ENCODE results near the gene FOXO6.
"Not testable (repeated sequence)": the region's sequence is repeated elsewhere in the genome, so short reads cannot be mapped to it uniquely, and the experiment has no call there.

The FOXO6 gene

DNA sequence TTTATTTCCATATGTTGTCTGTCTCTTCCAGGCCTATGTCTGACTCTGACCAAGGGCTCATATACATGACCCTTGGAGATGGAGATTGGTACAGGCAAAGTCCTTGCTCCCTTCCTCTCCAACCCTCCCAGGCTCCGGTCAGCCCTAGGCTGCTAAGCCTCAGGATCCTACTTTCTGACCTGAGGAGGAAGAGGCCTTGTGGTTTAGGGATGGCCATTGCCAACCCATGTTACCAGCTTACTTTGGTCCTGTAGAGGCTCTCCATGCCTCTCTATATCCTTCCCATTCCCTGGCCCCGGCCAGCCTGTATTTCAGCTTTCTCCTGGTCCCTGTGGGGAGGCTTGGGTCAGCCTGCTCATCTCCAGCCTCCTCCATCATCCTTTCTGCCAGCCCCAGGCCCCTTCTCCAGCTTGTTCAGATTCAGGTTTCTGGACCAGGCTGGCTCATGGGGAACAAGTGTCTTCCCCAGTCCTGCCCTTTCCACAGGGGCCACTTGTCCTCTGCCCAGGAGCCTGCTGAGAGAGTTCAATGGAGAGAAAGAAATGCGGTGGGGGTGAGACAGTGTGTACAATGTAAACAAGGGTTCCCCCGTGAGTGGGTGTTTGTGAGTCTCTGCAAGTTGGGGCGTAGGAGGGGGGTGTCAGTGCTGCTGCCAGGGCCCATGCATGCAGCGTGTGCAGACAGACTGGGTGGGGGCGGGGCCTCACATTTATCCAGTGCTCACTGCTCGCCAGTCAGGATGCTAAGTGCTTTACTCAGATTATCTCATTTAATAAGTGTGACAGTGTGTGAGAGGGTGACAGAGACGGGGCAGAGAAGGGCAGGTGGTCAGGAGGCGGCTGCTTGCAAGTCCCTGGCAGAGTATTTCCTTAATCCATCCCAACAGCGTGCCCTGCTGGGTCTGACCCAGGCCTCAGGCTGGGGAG, 31.3 kb upstream of the FOXO6 start:
- FAIRE-seq = no peak

GRCh38 chr1:41330588-41331545, 30.4 kb upstream of the FOXO6 start:
- no peak for FAIRE-seq

DNA sequence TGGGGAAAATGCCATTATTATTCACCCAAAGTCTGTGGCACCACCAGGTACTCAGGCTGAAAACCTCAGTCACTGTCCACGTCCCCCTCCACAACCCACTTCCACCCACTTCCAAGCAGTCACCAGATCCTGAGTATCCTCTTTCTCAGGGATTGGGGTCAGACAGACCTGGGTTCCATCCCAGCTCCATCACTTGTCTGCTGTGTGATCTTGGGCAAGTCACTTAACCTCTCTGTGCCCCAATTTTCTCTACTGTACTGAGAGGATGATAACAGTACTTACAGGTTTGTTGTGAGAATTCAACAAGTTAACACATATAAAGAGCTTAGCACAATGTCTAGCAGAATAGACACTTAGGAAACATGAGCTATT, 29.7 kb upstream of the FOXO6 start:
- FAIRE-seq = no peak

GRCh38 chr1:41332161-41332560, 29.1 kb upstream of the FOXO6 start:
- FAIRE-seq = not testable (repeated sequence)

DNA sequence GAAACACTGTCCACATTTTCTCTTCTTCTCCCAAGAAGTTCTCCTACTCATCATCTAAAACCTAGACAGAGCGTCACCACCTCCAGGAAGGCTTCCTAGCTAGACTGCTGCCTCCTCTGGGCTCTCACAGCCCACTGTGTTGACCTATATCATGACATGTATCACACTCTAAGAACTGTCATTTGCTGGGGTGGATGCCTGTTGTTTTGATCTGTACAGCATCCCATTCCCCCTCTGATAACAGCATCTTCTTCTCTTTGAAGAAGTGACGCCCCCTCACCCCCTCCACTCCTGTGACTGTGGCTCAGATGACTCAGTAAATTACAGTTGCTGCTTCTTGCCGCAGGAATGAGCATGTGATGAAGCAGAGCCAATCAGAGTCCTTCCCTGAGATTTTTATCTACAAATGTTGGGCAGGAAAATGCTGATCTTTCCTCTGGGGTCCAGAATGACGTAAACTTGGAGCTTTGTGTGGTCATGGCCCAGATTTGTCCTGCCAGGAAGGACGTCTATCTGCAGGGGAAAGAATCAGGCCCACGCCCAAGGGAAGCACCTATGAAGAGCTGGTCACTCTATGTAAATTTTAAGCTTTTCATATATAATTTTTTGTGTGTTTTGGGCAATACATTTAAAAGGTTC, 28.0 kb upstream of the FOXO6 start:
- FAIRE-seq = no peak

GRCh38 chr1:41338820-41339219, 22.4 kb upstream of the FOXO6 start:
- FAIRE-seq = no peak

- FAIRE-seq = no peak
Observed at GRCh38 chr1:41340655-41341364, 20.4 kb upstream of the FOXO6 start.

- FAIRE-seq = no peak
Observed at GRCh38 chr1:41341365-41341683, 19.9 kb upstream of the FOXO6 start.

- no peak for FAIRE-seq
Observed at GRCh38 chr1:41341772-41342562, 19.3 kb upstream of the FOXO6 start.

GRCh38 chr1:41342774-41343355, 18.4 kb upstream of the FOXO6 start:
- FAIRE-seq = no peak

GRCh38 chr1:41343790-41344699, 17.2 kb upstream of the FOXO6 start:
- no peak for FAIRE-seq

DNA sequence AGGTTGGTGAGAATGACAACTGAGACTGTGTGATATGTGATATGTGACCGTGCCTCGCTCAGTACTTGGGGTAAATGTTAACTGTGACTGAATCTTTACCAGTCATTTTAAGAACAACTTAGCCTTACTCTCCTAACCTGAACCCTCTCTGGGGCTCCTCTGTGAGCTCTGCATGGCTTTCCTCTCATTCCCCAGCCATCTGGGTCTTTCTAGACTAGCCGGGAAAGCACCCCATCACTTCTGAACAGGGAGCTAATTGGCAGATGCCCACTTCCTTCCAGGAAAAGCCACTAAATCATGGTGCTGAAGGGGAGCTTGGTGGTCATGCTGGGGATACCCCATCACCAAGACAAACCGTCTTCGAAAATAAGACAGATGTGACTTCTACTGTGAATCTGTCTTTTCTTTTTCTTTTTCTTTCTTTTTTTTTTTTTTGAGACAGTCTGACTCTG, 16.5 kb upstream of the FOXO6 start:
- FAIRE-seq = no peak

DNA sequence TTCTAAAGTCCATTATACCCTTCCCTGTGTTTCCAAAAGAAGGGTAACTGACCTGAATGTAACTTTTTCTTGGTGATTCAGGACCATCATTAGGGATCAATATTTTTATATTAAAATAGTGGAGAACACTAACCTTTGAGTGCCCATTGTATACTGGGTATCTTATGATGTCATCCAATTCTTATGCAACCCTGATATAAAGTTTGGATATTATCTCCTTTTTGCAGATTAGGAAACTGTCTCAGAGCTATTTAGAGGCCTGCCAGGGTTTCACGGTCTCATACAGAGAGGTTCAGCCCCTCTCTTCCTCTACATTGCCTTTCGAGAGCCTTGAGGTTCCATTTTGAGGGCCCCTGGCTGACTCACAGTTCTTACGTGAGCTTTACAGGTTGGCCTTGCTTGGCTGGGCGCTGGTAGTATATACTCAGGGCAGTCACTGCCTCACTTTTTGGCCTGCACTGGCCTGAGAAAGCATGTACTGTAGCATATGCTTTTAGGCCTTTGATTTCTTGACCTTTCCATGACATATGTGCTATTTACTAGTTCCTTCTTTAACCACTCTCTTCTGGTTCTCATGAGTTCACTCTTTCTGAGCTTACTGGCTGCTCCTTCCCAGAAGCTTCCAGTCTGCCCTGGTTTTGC, 15.7 kb upstream of the FOXO6 start:
- no peak for FAIRE-seq

DNA sequence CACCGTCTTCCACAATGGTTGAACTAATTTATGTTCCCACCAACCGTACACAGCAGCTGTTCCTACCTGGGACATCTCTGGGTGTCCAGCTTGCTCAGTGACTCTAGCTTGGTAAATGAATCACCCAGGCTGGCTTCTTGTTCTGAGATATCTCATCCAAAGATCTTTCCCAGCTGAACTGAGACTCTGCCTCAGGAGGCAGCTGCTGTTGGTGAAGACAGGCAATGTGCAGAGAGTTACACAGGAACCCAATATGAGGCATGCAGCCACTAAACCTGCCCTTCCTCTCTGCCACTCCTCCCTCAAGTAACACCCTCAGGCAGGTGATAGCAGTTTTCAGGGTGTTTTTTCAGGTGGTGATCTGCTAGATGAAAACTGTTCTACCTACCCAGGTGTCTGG, 14.0 kb upstream of the FOXO6 start:
- no peak for FAIRE-seq

DNA sequence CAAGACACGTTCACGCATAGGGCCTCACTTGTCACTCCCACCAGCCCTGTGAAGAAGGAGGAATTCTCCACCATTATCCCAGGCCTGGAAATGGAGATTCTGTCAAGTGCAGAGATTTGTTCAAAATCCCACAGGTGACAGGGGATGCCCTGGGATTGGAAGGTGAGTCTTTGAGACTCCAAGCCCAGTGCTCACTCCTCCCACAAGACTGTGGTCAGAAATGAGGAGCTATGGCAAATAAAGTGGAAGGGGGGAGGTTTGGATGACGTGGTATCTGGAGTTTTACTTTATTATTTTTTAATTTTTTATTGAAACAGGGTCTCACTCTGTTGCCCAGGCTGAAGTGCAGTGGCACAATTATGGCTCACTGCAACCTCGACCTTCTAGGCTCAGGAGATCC, 12.8 kb upstream of the FOXO6 start:
- no peak for FAIRE-seq

GRCh38 chr1:41349361-41350054, 11.7 kb upstream of the FOXO6 start:
- FAIRE-seq = no peak

DNA sequence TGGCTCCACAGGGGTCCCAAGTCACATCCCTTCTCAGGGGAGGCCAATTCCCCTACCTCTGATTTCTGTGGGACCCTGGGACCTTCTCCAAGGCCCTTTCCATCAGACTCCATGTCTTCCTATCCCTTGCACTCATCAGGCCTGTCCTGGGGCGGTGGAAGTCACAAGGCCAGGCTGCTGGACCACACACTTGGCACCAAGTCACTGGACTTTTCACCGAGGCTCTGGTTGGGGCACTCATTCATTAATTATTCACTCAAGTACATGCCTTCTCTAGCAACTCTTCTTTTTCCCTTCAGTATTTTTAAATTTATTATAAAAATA, 11.2 kb upstream of the FOXO6 start:
- FAIRE-seq = no peak

GRCh38 chr1:41351262-41352151, 9.7 kb upstream of the FOXO6 start:
- FAIRE-seq = no peak
